ENCODE results near the gene RPS6KA5. TPM values are rescaled to one million over a fixed set of nuclear protein-coding genes. Genes with fewer than 3 reads are reported as not detected.

The RPS6KA5 gene
- total RNA-seq (10 to 100 TPM in 4 of 7 donors, 1 to 10 TPM in 3; 8.2 to 17.8 (median 14.6) TPM), polyA plus RNA-seq (1 to 10 TPM; 1.4 to 2.5 (median 1.7) TPM)
- long read RNA-seq, donor 1, result 0 reads
- long read RNA-seq, donor 2, full-length matches to known transcripts, result 2 of 2 reads
- long read RNA-seq, donor 2, partial matches to known transcripts, result 0 of 2 reads
- long read RNA-seq, donor 2, other reads (novel, unspliced or antisense), result 0 of 2 reads

DNA sequence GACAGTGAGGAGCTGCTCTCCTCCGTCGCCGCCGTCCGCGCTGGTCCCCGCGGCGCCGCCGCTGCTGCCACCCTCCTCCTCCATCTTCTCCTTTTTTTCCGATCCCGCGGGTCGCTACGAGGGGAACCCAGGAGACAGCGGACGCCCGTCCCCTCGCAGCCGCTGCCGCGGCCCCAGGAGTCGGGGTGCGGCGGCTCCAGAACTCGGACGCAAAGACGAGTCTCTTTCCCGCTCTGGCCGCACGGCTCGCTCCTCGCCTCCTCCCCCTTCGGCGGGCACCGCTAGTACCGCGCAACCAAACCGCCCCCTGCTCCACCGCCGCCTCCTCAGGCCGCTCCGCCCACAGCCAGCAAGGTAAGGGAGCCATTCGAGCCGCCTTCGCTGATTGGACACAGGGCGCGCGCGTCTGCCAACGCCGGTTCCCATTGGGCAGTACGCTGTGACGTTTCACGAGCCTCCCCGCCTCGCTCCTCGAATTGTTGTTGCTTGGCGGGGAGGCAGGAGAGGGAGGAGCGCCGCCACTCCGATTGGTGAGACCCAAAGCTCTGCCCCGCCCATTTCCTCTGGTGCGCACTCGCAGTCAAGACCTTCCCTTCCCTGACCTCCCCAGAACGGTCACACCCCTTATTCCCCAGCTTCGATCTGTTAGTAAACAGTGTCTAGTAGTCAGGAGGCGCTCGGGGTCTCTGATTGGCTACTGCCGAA is at the start of gene RPS6KA5:
Gene RPS6KA5, minus strand, starts transcription at position 291 of the 705 bp plus-strand sequence. Its CDS starts 207 bp downstream, at position 84.
- intact Hi-C loops (cut with DNase I; ENCODE audit: low total_unique reads), result no loop called here
- Histone ChIP-seq H3K36me3 (no peaks in the 10 kb centered on the region), H3K9me3 (no peaks in the 10 kb centered on the region), H3K27ac (peak within 1 kb of the TSS; percentile 88 to 99 (median 98)), H3K4me1 (peaks cover 7 to 61% (median 45%) of the 10 kb centered on the region in 6 donors), H3K27me3 (replicated peaks in 1 of 7) (no peaks in the 10 kb centered on the region), H3K4me3 (peak within 1 kb of the TSS; percentile 75 to 92 (median 85))
- TF ChIP-seq POLR2A (IDR thresholded peaks at IDR 0.05) (peak; percentile 35 to 96 (median 53)), CTCF (IDR thresholded peaks at IDR 0.05 in 8 of 11, conservative IDR thresholded peaks at IDR 0.05 in 3 of 11) (peak in 10 of 11 experiments; percentile 12 to 67 (median 43)), POLR2AphosphoS5 (IDR thresholded peaks at IDR 0.05) (peak; percentile 97 to 99 (median 99))
- WGBS, 5 donors, result 0% methylated on average over 43 to 71 of the region's 71 CpGs
- DNase-seq, result peak; percentile 100

- Histone ChIP-seq H3K4me3 (peak overlapping the region in 1 of 8 donors; percentile 18), H3K4me1 (peaks cover 11 to 37% (median 30%) of the 10 kb centered on the region in 6 donors), H3K9me3 (no peaks in the 10 kb centered on the region), H3K36me3 (no peaks in the 10 kb centered on the region), H3K27me3 (replicated peaks in 1 of 7) (no peaks in the 10 kb centered on the region), H3K27ac (peak overlapping the region; percentile 31 to 75 (median 56))
- intact Hi-C loops (cut with DNase I; ENCODE audit: low total_unique reads), result no loop called here
- TF ChIP-seq POLR2AphosphoS5 (IDR thresholded peaks at IDR 0.05), result no peak
- TF ChIP-seq CTCF (IDR thresholded peaks at IDR 0.05 in 8 of 11, conservative IDR thresholded peaks at IDR 0.05 in 3 of 11), result no peak
- TF ChIP-seq POLR2A (IDR thresholded peaks at IDR 0.05), result no peak
- WGBS, 5 donors, result 37 to 49% (median 43%) methylated on average over 7 of the region's 7 CpGs
- DNase-seq, result no peak
Observed at GRCh38 chr14:91108941-91109611, 48.6 kb upstream of the RPS6KA5 start.

GRCh38 chr14:91103116-91103515 is 42.7 kb upstream of the RPS6KA5 start:
- Histone ChIP-seq H3K27ac (no peak overlapping the region), H3K27me3 (replicated peaks in 1 of 7) (no peaks in the 10 kb centered on the region), H3K4me1 (no peaks in the 10 kb centered on the region), H3K36me3 (no peaks in the 10 kb centered on the region), H3K4me3 (no peak overlapping the region), H3K9me3 (no peaks in the 10 kb centered on the region)
- 83 to 89% (median 88%) methylated on average over 8 of the region's 8 CpGs for WGBS, 5 donors
- intact Hi-C loops (cut with DNase I; ENCODE audit: low total_unique reads), result no loop called here
- TF ChIP-seq POLR2A (IDR thresholded peaks at IDR 0.05) (no peak), POLR2AphosphoS5 (IDR thresholded peaks at IDR 0.05) (no peak), CTCF (IDR thresholded peaks at IDR 0.05 in 8 of 11, conservative IDR thresholded peaks at IDR 0.05 in 3 of 11) (no peak)
- DNase-seq, result no peak

- H3K9me3 ChIP-seq, result no peaks in the 10 kb centered on the region
- no peak overlapping the region for H3K4me3 ChIP-seq
- no peak overlapping the region for H3K27ac ChIP-seq
- intact Hi-C loops (cut with DNase I; ENCODE audit: low total_unique reads), result no loop called here
- H3K27me3 ChIP-seq (replicated peaks in 1 of 7), result no peaks in the 10 kb centered on the region
- 71 to 88% (median 81%) methylated on average over 5 of the region's 5 CpGs for whole genome bisulfite sequencing, 5 donors
- H3K4me1 ChIP-seq, result no peaks in the 10 kb centered on the region
- DNase-seq, result no peak
- TF ChIP-seq POLR2A (IDR thresholded peaks at IDR 0.05), result no peak
- no peaks in the 10 kb centered on the region for H3K36me3 ChIP-seq
Observed at GRCh38 chr14:91100102-91100501, 39.7 kb upstream of the RPS6KA5 start.
